ENCODE measurements around the gene BRICD5.

The BRICD5 gene

DNA sequence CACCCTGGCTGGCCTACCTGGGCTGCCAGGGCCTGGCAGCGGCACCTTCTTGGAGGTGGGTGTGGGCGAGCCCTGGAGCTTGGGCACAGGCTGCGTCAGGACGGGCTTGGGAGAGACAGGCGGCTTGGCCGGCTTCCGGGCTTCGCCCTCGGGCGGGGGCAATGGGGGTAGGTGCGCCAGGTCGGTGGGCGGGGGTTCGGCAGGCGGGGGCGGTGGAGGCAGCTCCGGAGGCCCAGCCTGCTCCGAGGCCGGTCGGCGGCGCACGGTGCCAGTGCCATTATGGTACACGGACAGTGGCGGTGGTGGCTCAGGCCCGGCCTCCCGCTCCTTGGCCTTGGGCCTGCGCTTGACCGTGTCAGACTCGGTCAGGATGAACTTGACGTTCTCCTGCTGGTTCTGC is 31.1 kb downstream of the BRICD5 start (continued):
- TF ChIP-seq, protein P1, sequence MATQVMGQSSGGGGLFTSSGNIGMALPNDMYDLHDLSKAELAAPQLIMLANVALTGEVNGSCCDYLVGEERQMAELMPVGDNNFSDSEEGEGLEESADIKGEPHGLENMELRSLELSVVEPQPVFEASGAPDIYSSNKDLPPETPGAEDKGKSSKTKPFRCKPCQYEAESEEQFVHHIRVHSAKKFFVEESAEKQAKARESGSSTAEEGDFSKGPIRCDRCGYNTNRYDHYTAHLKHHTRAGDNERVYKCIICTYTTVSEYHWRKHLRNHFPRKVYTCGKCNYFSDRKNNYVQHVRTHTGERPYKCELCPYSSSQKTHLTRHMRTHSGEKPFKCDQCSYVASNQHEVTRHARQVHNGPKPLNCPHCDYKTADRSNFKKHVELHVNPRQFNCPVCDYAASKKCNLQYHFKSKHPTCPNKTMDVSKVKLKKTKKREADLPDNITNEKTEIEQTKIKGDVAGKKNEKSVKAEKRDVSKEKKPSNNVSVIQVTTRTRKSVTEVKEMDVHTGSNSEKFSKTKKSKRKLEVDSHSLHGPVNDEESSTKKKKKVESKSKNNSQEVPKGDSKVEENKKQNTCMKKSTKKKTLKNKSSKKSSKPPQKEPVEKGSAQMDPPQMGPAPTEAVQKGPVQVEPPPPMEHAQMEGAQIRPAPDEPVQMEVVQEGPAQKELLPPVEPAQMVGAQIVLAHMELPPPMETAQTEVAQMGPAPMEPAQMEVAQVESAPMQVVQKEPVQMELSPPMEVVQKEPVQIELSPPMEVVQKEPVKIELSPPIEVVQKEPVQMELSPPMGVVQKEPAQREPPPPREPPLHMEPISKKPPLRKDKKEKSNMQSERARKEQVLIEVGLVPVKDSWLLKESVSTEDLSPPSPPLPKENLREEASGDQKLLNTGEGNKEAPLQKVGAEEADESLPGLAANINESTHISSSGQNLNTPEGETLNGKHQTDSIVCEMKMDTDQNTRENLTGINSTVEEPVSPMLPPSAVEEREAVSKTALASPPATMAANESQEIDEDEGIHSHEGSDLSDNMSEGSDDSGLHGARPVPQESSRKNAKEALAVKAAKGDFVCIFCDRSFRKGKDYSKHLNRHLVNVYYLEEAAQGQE (tag by site-specific recombination; IDR thresholded peaks at IDR 0.05) = no peak

DNA sequence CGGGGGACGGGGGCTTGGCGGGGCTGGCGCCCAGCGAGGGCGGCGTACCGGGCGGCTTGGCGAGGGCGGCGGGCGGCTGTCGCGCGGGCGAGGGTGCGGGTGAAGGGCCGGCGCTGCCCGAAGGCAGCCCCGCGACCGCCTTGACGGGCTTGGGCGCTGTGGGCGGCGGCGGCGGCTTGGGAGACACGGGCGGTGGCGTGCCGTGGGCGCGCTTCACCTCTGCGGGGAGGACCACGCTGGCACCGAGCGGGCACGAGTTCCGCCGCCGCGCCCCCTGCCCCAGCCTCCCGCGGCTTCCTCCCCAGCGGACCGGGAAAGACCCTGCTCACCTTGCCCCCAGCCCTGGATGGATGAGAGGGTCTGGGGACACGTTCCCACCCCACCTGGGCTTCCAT is 31.6 kb downstream of the BRICD5 start:
- TF ChIP-seq ZNF623 (tag by site-specific recombination; IDR thresholded peaks at IDR 0.05) = no peak
- TF ChIP-seq, protein P2, sequence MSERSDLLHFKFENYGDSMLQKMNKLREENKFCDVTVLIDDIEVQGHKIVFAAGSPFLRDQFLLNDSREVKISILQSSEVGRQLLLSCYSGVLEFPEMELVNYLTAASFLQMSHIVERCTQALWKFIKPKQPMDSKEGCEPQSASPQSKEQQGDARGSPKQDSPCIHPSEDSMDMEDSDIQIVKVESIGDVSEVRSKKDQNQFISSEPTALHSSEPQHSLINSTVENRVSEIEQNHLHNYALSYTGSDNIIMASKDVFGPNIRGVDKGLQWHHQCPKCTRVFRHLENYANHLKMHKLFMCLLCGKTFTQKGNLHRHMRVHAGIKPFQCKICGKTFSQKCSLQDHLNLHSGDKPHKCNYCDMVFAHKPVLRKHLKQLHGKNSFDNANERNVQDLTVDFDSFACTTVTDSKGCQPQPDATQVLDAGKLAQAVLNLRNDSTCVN (tag by site-specific recombination; optimal IDR thresholded peaks at IDR 0.05) = no peak
- TF ChIP-seq, protein P3, sequence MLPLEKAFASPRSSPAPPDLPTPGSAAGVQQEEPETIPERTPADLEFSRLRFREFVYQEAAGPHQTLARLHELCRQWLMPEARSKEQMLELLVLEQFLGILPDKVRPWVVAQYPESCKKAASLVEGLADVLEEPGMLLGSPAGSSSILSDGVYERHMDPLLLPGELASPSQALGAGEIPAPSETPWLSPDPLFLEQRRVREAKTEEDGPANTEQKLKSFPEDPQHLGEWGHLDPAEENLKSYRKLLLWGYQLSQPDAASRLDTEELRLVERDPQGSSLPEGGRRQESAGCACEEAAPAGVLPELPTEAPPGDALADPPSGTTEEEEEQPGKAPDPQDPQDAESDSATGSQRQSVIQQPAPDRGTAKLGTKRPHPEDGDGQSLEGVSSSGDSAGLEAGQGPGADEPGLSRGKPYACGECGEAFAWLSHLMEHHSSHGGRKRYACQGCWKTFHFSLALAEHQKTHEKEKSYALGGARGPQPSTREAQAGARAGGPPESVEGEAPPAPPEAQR (tag by site-specific recombination; IDR thresholded peaks at IDR 0.05) = no peak
- TF ChIP-seq, protein P4, sequence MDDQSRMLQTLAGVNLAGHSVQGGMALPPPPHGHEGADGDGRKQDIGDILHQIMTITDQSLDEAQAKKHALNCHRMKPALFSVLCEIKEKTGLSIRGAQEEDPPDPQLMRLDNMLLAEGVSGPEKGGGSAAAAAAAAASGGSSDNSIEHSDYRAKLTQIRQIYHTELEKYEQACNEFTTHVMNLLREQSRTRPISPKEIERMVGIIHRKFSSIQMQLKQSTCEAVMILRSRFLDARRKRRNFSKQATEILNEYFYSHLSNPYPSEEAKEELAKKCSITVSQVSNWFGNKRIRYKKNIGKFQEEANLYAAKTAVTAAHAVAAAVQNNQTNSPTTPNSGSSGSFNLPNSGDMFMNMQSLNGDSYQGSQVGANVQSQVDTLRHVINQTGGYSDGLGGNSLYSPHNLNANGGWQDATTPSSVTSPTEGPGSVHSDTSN (CRISPR knock-in tag; IDR thresholded peaks at IDR 0.05) = no peak
- no peak for TF ChIP-seq ZNF404 (tag by site-specific recombination; IDR thresholded peaks at IDR 0.05)
- TF ChIP-seq MZF1 (tag by site-specific recombination; IDR thresholded peaks at IDR 0.05; ENCODE audit: borderline replicate concordance) = no peak
- TF ChIP-seq, protein P5, sequence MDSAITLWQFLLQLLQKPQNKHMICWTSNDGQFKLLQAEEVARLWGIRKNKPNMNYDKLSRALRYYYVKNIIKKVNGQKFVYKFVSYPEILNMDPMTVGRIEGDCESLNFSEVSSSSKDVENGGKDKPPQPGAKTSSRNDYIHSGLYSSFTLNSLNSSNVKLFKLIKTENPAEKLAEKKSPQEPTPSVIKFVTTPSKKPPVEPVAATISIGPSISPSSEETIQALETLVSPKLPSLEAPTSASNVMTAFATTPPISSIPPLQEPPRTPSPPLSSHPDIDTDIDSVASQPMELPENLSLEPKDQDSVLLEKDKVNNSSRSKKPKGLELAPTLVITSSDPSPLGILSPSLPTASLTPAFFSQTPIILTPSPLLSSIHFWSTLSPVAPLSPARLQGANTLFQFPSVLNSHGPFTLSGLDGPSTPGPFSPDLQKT (IDR thresholded peaks at IDR 0.05; ENCODE audit: borderline replicate concordance, low read depth, low read length) = no peak
- TF ChIP-seq ZNF184 (tag by site-specific recombination; IDR thresholded peaks at IDR 0.05) = no peak
- no peak for TF ChIP-seq ZNF677 (tag by site-specific recombination; IDR thresholded peaks at IDR 0.05)
- no peak for TF ChIP-seq ZNF248 (tag by site-specific recombination; IDR thresholded peaks at IDR 0.05)
- TF ChIP-seq, protein P6, sequence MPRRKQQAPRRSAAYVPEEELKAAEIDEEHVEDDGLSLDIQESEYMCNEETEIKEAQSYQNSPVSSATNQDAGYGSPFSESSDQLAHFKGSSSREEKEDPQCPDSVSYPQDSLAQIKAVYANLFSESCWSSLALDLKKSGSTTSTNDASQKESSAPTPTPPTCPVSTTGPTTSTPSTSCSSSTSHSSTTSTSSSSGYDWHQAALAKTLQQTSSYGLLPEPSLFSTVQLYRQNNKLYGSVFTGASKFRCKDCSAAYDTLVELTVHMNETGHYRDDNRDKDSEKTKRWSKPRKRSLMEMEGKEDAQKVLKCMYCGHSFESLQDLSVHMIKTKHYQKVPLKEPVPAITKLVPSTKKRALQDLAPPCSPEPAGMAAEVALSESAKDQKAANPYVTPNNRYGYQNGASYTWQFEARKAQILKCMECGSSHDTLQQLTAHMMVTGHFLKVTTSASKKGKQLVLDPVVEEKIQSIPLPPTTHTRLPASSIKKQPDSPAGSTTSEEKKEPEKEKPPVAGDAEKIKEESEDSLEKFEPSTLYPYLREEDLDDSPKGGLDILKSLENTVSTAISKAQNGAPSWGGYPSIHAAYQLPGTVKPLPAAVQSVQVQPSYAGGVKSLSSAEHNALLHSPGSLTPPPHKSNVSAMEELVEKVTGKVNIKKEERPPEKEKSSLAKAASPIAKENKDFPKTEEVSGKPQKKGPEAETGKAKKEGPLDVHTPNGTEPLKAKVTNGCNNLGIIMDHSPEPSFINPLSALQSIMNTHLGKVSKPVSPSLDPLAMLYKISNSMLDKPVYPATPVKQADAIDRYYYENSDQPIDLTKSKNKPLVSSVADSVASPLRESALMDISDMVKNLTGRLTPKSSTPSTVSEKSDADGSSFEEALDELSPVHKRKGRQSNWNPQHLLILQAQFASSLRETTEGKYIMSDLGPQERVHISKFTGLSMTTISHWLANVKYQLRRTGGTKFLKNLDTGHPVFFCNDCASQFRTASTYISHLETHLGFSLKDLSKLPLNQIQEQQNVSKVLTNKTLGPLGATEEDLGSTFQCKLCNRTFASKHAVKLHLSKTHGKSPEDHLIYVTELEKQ (tag by site-specific recombination; IDR thresholded peaks at IDR 0.05; ENCODE audit: borderline replicate concordance) = no peak
- TF ChIP-seq ZNF768 (tag by site-specific recombination; IDR thresholded peaks at IDR 0.05) = no peak
- TF ChIP-seq, protein P7, sequence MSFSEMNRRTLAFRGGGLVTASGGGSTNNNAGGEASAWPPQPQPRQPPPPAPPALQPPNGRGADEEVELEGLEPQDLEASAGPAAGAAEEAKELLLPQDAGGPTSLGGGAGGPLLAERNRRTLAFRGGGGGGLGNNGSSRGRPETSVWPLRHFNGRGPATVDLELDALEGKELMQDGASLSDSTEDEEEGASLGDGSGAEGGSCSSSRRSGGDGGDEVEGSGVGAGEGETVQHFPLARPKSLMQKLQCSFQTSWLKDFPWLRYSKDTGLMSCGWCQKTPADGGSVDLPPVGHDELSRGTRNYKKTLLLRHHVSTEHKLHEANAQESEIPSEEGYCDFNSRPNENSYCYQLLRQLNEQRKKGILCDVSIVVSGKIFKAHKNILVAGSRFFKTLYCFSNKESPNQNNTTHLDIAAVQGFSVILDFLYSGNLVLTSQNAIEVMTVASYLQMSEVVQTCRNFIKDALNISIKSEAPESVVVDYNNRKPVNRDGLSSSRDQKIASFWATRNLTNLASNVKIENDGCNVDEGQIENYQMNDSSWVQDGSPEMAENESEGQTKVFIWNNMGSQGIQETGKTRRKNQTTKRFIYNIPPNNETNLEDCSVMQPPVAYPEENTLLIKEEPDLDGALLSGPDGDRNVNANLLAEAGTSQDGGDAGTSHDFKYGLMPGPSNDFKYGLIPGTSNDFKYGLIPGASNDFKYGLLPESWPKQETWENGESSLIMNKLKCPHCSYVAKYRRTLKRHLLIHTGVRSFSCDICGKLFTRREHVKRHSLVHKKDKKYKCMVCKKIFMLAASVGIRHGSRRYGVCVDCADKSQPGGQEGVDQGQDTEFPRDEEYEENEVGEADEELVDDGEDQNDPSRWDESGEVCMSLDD (tag by site-specific recombination; IDR thresholded peaks at IDR 0.05) = no peak
- ChIA-PET CTCF (no interaction called here), POLR2A (no interaction called here)
- Histone ChIP-seq H3K4me1 (ENCODE audit: control insufficient read depth, insufficient read depth, low read length) (no peaks in the 10 kb centered on the region), H3K36me3 (ENCODE audit: control insufficient read depth in 2 of 2, insufficient read depth in 1 of 2, low read length in 2 of 2) (peaks cover 0 to 48% of the 10 kb centered on the region in 2 experiments; a peak in 1 of 3 replicates), H3K4me3 (ENCODE audit: low read depth, low read length) (no peak overlapping the region), H3K9me3 (ENCODE audit: control insufficient read depth, insufficient read depth, low read depth, low read length) (no peaks in the 10 kb centered on the region), H3K27ac (ENCODE audit: extremely low read depth, low read depth, low read length) (no peak overlapping the region)
